Smooth muscle cell (in vitro differentiated cells): ENCODE data around the gene NUP214. TPM values are rescaled to one million over a fixed set of nuclear protein-coding genes. Genes with fewer than 3 reads are reported as not detected.

ENCODE experiments used
- DNase-seq: peaks from one replicate; lab custom pipeline; 2025; ENCODE audit not compliant: unreplicated experiment; lab: John Stamatoyannopoulos, UW
- H2AFZ ChIP-seq: fragments of 200-600 bp; sonication (generic); 2 replicates; pipeline ENCODE4 v1.6.0; 2016; ENCODE audit warnings: antibody characterized with exemption, low read depth, mild to moderate bottlenecking
- H3F3A ChIP-seq: fragments of 200-600 bp; sonication (generic); 2 replicates; pipeline ENCODE4 v1.6.0; 2017; ENCODE audit warnings: antibody characterized with exemption, low read depth
- H3K27ac ChIP-seq: fragments of 200-600 bp; sonication (generic); 2 replicates; pipeline ENCODE4 v1.5.1; 2016; ENCODE audit warnings: low read depth, mild to moderate bottlenecking
- H3K27me3 ChIP-seq: fragments of 200-600 bp; sonication (generic); 2 replicates; pipeline ENCODE4 v1.6.1; 2016; ENCODE audit warnings: low read depth, mild to moderate bottlenecking
- H3K36me3 ChIP-seq: fragments of 200-600 bp; sonication (generic); 2 replicates; pipeline ENCODE4 v1.5.1; 2016; ENCODE audit warnings: low read depth
- H3K4me1 ChIP-seq: fragments of 200-600 bp; sonication (generic); 2 replicates; pipeline ENCODE4 v1.5.1; 2016; ENCODE audit warnings: low read depth
- H3K4me2 ChIP-seq: fragments of 200-600 bp; sonication (generic); 2 replicates; pipeline ENCODE4 v1.6.0; 2016; ENCODE audit warnings: mild to moderate bottlenecking
- H3K4me3 ChIP-seq: fragments of 200-600 bp; sonication (generic); 2 replicates; pipeline ENCODE4 v1.5.1; 2016; ENCODE audit warnings: mild to moderate bottlenecking
- H3K79me2 ChIP-seq: fragments of 200-600 bp; sonication (generic); 2 replicates; pipeline ENCODE4 v1.6.0; 2016; ENCODE audit warnings: low read depth, mild to moderate bottlenecking
- H3K9ac ChIP-seq: fragments of 200-600 bp; sonication (generic); 2 replicates; pipeline ENCODE4 v1.6.0; 2016; ENCODE audit warnings: low read depth
- H3K9me3 ChIP-seq: fragments of 200-600 bp; sonication (generic); replicated peaks from 2 replicates; pipeline ENCODE4 v1.5.1; 2016; ENCODE audit warnings: low read depth
- H4K20me1 ChIP-seq: fragments of 200-600 bp; sonication (generic); 2 replicates; pipeline ENCODE4 v1.6.0; 2016; ENCODE audit warnings: low read depth
- WGBS: methylation state at CpG from one replicate; pipeline ENCODE4 v1.1.7; 2016; ENCODE audit warnings: low lambda C conversion rate; 5-methylcytosine and 5-hydroxymethylcytosine counted together
- polyA plus RNA-seq: library from polyadenylated mRNA; unstranded; fragments of >200 nt; fragmentation: Nextera tagmentation; extraction: Ambion mirVana; gene quantifications from 2 replicates; pipeline ENCODE4 v1.2.1, GENCODE V29; 2016
- total RNA-seq: library from RNA; depleted of rRNA; stranded (reverse); fragments of >200 nt; gene quantifications from 2 replicates; pipeline ENCODE4 v1.2.3, GENCODE V29; 2014
- TF ChIP-seq, protein P1 (sequence below): fragments of 200-600 bp; sonication (generic); IDR thresholded peaks from 2 replicates; pipeline ENCODE4 v1.5.1; 2017; ENCODE audit warnings: borderline replicate concordance, mild to moderate bottlenecking, antibody characterized with exemption; ENCODE audit not compliant: insufficient read depth, poor library complexity, severe bottlenecking

The NUP214 gene
- total and polyA plus RNA-seq, 2 experiments from 2014 or later = 13.9 to 44.7 TPM

DNA sequence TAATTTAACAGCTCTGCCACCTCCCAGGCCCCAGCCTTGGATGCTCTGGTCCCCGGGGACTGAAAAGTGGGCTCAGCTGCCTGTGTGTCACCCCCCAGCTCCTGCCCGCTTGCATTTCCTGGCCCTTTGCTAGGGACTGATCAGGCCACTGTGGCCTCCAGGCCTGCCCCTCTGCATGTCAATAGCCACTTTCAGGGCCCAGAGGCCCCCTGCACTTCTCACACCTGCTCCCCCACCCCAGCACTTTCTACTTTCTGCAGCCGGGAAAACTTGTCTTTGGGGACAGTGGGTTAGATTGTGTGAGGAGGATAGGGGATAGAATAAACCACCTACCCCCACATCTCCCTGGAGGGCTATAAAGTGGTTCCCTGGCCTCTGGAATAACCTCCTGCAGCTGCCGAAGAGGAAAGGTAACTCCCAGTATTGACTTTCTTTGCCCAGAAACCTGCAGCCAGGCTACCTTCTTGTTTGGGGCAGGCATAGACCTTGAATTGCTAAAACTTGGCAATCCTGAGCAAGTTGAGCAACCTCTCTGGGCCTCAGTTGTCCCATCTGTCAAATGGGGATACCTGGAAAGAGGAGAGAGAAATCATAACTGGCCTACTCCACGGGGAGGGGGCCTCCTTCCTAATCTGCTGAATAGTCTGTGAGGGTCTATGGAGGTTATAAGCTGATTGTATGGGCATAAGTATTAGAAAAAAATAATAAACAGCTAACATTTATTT lies 21.2 kb upstream of the NUP214 start:
- WGBS = 93% methylated on average over 5 of the region's 5 CpGs
- H3K36me3 ChIP-seq = no peaks in the 10 kb centered on the region
- no peak overlapping the region for H3K27ac ChIP-seq
- TF ChIP-seq, protein P1, sequence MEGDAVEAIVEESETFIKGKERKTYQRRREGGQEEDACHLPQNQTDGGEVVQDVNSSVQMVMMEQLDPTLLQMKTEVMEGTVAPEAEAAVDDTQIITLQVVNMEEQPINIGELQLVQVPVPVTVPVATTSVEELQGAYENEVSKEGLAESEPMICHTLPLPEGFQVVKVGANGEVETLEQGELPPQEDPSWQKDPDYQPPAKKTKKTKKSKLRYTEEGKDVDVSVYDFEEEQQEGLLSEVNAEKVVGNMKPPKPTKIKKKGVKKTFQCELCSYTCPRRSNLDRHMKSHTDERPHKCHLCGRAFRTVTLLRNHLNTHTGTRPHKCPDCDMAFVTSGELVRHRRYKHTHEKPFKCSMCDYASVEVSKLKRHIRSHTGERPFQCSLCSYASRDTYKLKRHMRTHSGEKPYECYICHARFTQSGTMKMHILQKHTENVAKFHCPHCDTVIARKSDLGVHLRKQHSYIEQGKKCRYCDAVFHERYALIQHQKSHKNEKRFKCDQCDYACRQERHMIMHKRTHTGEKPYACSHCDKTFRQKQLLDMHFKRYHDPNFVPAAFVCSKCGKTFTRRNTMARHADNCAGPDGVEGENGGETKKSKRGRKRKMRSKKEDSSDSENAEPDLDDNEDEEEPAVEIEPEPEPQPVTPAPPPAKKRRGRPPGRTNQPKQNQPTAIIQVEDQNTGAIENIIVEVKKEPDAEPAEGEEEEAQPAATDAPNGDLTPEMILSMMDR = no peak
- H3K4me3 ChIP-seq = no peak overlapping the region
- H3K27me3 ChIP-seq = no peaks in the 10 kb centered on the region
- H3K9ac ChIP-seq = no peak overlapping the region
- DNase-seq = no peak
- no peak overlapping the region for H2AFZ ChIP-seq
- no peak overlapping the region for H3K4me2 ChIP-seq
- no peaks in the 10 kb centered on the region for H3K79me2 ChIP-seq
- H3K4me1 ChIP-seq = no peaks in the 10 kb centered on the region
- no peaks in the 10 kb centered on the region for H4K20me1 ChIP-seq
- H3F3A ChIP-seq = no peaks in the 10 kb centered on the region
- H3K9me3 ChIP-seq = no peaks in the 10 kb centered on the region

DNA sequence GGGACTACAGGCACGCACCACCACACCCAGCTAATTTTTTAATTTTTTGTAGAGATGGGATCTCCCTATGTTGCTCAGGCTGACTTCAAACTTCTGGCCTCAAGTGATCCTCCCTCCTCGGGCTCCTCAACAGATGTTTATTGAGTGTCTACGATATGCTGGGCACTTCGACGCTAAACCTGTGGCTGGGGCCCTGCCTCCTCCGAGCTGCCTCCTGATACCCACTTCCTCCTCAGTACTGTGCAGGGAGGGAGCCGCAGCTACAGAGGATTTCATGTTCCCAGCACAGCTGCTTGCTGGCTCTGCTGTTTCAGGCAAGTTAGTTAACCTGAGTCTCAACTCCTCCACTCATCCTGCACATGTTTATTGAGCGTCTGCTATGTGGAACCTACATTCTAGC lies 19.4 kb upstream of the NUP214 start:
- H3F3A ChIP-seq = no peaks in the 10 kb centered on the region
- no peaks in the 10 kb centered on the region for H4K20me1 ChIP-seq
- H2AFZ ChIP-seq = no peak overlapping the region
- H3K4me2 ChIP-seq = no peak overlapping the region
- no peaks in the 10 kb centered on the region for H3K4me1 ChIP-seq
- no peak overlapping the region for H3K27ac ChIP-seq
- H3K79me2 ChIP-seq = no peaks in the 10 kb centered on the region
- DNase-seq = no peak
- H3K9ac ChIP-seq = no peak overlapping the region
- no peaks in the 10 kb centered on the region for H3K9me3 ChIP-seq
- H3K4me3 ChIP-seq = no peak overlapping the region
- no peaks in the 10 kb centered on the region for H3K27me3 ChIP-seq
- no peaks in the 10 kb centered on the region for H3K36me3 ChIP-seq
- TF ChIP-seq, protein P1 = no peak
- WGBS = 95% methylated on average over 8 of the region's 8 CpGs

DNA sequence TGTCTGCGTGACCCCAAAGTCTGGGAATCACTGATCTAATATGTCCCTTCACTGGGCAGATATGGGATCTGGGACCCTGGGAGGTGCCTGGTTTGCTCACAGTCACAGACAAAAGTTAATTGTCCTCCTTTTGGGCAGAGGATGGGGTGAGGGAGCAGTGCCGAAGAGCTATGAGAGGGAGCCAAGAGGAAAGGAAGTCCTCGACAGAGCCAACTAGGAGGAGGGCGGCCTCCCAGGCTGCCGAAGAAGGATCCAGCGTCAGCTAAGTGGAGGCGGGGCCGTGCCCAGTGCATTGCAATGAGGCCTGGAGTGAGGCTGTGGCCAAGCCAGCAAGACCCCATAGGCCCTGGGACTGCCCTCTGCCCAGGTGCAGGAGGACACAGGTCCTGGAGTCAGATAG lies 17.6 kb upstream of the NUP214 start:
- H2AFZ ChIP-seq = no peak overlapping the region
- no peaks in the 10 kb centered on the region for H3K27me3 ChIP-seq
- no peaks in the 10 kb centered on the region for H3K9me3 ChIP-seq
- no peaks in the 10 kb centered on the region for H4K20me1 ChIP-seq
- no peak for DNase-seq
- no peak overlapping the region for H3K4me2 ChIP-seq
- H3K79me2 ChIP-seq = no peaks in the 10 kb centered on the region
- H3F3A ChIP-seq = no peaks in the 10 kb centered on the region
- TF ChIP-seq, protein P1 = no peak
- H3K27ac ChIP-seq = no peak overlapping the region
- WGBS = 91% methylated on average over 8 of the region's 8 CpGs
- no peaks in the 10 kb centered on the region for H3K36me3 ChIP-seq
- H3K9ac ChIP-seq = no peak overlapping the region
- no peak overlapping the region for H3K4me3 ChIP-seq
- peaks cover 7% of the 10 kb centered on the region for H3K4me1 ChIP-seq
